ENCODE results near the gene NPIPB8. TPM values are rescaled to one million over a fixed set of nuclear protein-coding genes. Genes with fewer than 3 reads are reported as not detected.

The NPIPB8 gene
- 0.32 to 0.44 TPM (median 0.39 TPM) in 3 of 5 replicates, not detected in the others for total RNA-seq (2022; extraction: Qiagen RNA extraction)

GRCh38 chr16:28637765-28638164 is at the start of gene NPIPB8:
Gene NPIPB8, plus strand, starts transcription at chr16:28638065. Its CDS starts 296 bp downstream, at chr16:28638361.

GRCh38 chr16:28596840-28597691 is 40.8 kb upstream of the NPIPB8 start, which contains the start of gene SULT1A2:
Gene SULT1A2, minus strand, starts transcription at chr16:28597050. Its CDS starts 1,120 bp downstream, at chr16:28595930.

GRCh38 chr16:28609631-28610594 is 28.0 kb upstream of the NPIPB8 start, which contains the start of gene SULT1A1:
Gene SULT1A1, minus strand, starts transcription at chr16:28610044. Its CDS starts 1,189 bp downstream, at chr16:28608855.

Other genes starting within 250 kb of the NPIPB8 start
- gene EIF3CL, start 234.2 kb upstream of the NPIPB8 start, total RNA-seq (2022; extraction: Qiagen RNA extraction), result 61.3 to 116 TPM (median 76.6 TPM) in 5 replicates
- 0.11 to 0.36 TPM (median 0.21 TPM) in 4 of 5 replicates, not detected in the other for gene NPIPB7, start 165.7 kb upstream of the NPIPB8 start, total RNA-seq (2022; extraction: Qiagen RNA extraction)
- 19.6 to 39.3 TPM (median 32.8 TPM) in 5 replicates for gene CLN3, start 146.0 kb upstream of the NPIPB8 start, total RNA-seq (2022; extraction: Qiagen RNA extraction)
- 0.03 to 0.13 TPM (median 0.05 TPM) in 5 replicates for gene APOBR, start 143.4 kb upstream of the NPIPB8 start, total RNA-seq (2022; extraction: Qiagen RNA extraction)
- not detected in 5 replicates for gene IL27, start 131.2 kb upstream of the NPIPB8 start, total RNA-seq (2022; extraction: Qiagen RNA extraction)
- gene NUPR1, start 99.1 kb upstream of the NPIPB8 start, total RNA-seq (2022; extraction: Qiagen RNA extraction), result 10.8 to 18.9 TPM (median 14.9 TPM) in 5 replicates
- gene SGF29, start 84.1 kb upstream of the NPIPB8 start, total RNA-seq (2022; extraction: Qiagen RNA extraction), result 22.2 to 23.7 TPM (median 22.4 TPM) in 5 replicates
- gene SULT1A2, start 41.0 kb upstream of the NPIPB8 start, total RNA-seq (2022; extraction: Qiagen RNA extraction), result 0.07 to 0.14 TPM in 2 of 5 replicates, not detected in the others
- gene SULT1A1, start 28.0 kb upstream of the NPIPB8 start, total RNA-seq (2022; extraction: Qiagen RNA extraction), result 4.5 to 6.0 TPM (median 5.7 TPM) in 5 replicates
- 203 to 364 TPM (median 349 TPM) in 5 replicates for gene EIF3C, start 73.4 kb downstream of the NPIPB8 start, total RNA-seq (2022; extraction: Qiagen RNA extraction)
- gene NPIPB9, start 113.7 kb downstream of the NPIPB8 start, total RNA-seq (2022; extraction: Qiagen RNA extraction), result 1.1 to 1.7 TPM (median 1.4 TPM) in 5 replicates
- 82.9 to 130 TPM (median 121 TPM) in 5 replicates for gene ATXN2L, start 184.9 kb downstream of the NPIPB8 start, total RNA-seq (2022; extraction: Qiagen RNA extraction)
- gene TUFM, start 208.3 kb downstream of the NPIPB8 start, total RNA-seq (2022; extraction: Qiagen RNA extraction), result 221 to 309 TPM (median 290 TPM) in 5 replicates
- gene SH2B1, start 225.8 kb downstream of the NPIPB8 start, total RNA-seq (2022; extraction: Qiagen RNA extraction), result 20.6 to 31.7 TPM (median 26.7 TPM) in 5 replicates
- 1.3 to 5.2 TPM (median 1.5 TPM) in 5 replicates for gene ATP2A1, start 240.4 kb downstream of the NPIPB8 start, total RNA-seq (2022; extraction: Qiagen RNA extraction)